K562 (cell line): ENCODE measurements around the gene PHKB. TPM values are rescaled to one million over a fixed set of nuclear protein-coding genes. Genes with fewer than 3 reads are reported as not detected.

Experiments used
- ATF2 ChIP-seq: sonication (generic); formaldehyde crosslinking; IDR thresholded peaks from 2 replicates; pipeline ENCODE4 v1.8.1; 2022; ENCODE audit warnings: missing genetic modification reagents
- BRF2 ChIP-seq: IDR thresholded peaks from 3 replicates; pipeline ENCODE4 v1.6.1; 2011; ENCODE audit warnings: borderline replicate concordance, mild to moderate bottlenecking; ENCODE audit not compliant: insufficient read length, insufficient read depth
- CBX3 ChIP-seq, 2 experiments: IDR thresholded peaks; 1 replicate in 1 of 2; 2 replicates in 1 of 2; pipeline ENCODE4 v1.6.1; 2012; ENCODE audit warnings: inconsistent platforms in 2 of 2, low read length in 2 of 2, borderline replicate concordance in 1 of 2, control low read depth in 1 of 2
- CSDE1 ChIP-seq, 2 experiments: fragments of 450-650 bp; IDR thresholded peaks; 2 replicates each; pipeline ENCODE4 v1.6.1; 2016; ENCODE audit warnings: mild to moderate bottlenecking in 1 of 2
- HDAC6 ChIP-seq: IDR thresholded peaks from 2 replicates; pipeline ENCODE4 v1.6.1; 2012; ENCODE audit warnings: low read depth, mild to moderate bottlenecking, control low read depth, inconsistent platforms, low read length, moderate library complexity
- HIVEP1 ChIP-seq: fragments of 250-450 bp; sonication (Bioruptor Pico); IDR thresholded peaks from 2 replicates; pipeline ENCODE4 v1.4.0; 2020; ENCODE audit warnings: mild to moderate bottlenecking
- HMG20A ChIP-seq: fragments of 450-650 bp; formaldehyde crosslinking; conservative IDR thresholded peaks from 2 replicates; pipeline ENCODE4 v1.4.0; 2020; ENCODE audit warnings: mild to moderate bottlenecking, mixed read lengths
- HOXB6 ChIP-seq: fragments of 250-450 bp; sonication (Bioruptor Pico); IDR thresholded peaks from 2 replicates; pipeline ENCODE4 v1.5.1; 2022; ENCODE audit warnings: mild to moderate bottlenecking, borderline replicate concordance
- KAT2B ChIP-seq: IDR thresholded peaks from one replicate; pipeline ENCODE4 v1.6.1; 2012; ENCODE audit warnings: low read depth, mild to moderate bottlenecking, control low read depth, inconsistent platforms, low read length, moderate library complexity
- MYC ChIP-seq, 2 experiments: fragments of 250-450 bp in 1 of 2; sonication (Bioruptor Pico) in 1 of 2; IDR thresholded peaks; 2 replicates each; pipeline versions ENCODE4 v1.5.1 to v1.6.1; 2012 to 2021; ENCODE audit warnings: low read depth in 2 of 2, borderline replicate concordance in 1 of 2, improper control_type of control experiment in 1 of 2, low read length in 1 of 2, mild to moderate bottlenecking in 1 of 2, moderate library complexity in 1 of 2
- NCOA2 ChIP-seq, 2 experiments: fragments of 450-650 bp; IDR thresholded peaks; 2 replicates each; pipeline ENCODE4 v1.6.1; 2018; ENCODE audit warnings: mild to moderate bottlenecking in 2 of 2, moderate library complexity in 1 of 2; ENCODE audit not compliant: partially characterized antibody in 2 of 2
- NFIX ChIP-seq: fragments of 250-450 bp; sonication (Bioruptor Pico); IDR thresholded peaks from 2 replicates; pipeline ENCODE4 v1.4.0; 2020; ENCODE audit warnings: low read depth, mild to moderate bottlenecking, moderate library complexity
- RHOXF2B ChIP-seq: fragments of 250-450 bp; sonication (Bioruptor Pico); conservative IDR thresholded peaks from 2 replicates; pipeline ENCODE4 v1.5.1; 2021
- SETDB1 ChIP-seq: IDR thresholded peaks from one replicate; pipeline ENCODE4 v1.6.1; 2012; ENCODE audit warnings: low read length, control low read depth, inconsistent platforms
- UBTF ChIP-seq, 2 experiments: IDR thresholded peaks; 2 replicates each; pipeline ENCODE4 v1.6.1; 2012; ENCODE audit warnings: improper control_type of control experiment in 2 of 2, low read depth in 2 of 2, low read length in 2 of 2, borderline replicate concordance in 1 of 2
- YY1 ChIP-seq, 3 experiments: IDR thresholded peaks; 2 replicates each; pipeline ENCODE4 v1.6.1; 2011; ENCODE audit warnings: low read length in 2 of 3, mild to moderate bottlenecking in 2 of 3, moderate library complexity in 2 of 3, borderline replicate concordance in 1 of 3, control low read depth in 1 of 3, low read depth in 1 of 3; ENCODE audit not compliant: insufficient read depth in 3 of 3, insufficient replicate concordance in 2 of 3, control insufficient read depth in 1 of 3, insufficient read length in 1 of 3; ENCODE audit errors: extremely low read depth in 1 of 3
- ZBTB1 ChIP-seq: sonication (generic); formaldehyde crosslinking; IDR thresholded peaks from 2 replicates; pipeline ENCODE4 v1.8.1; 2023; ENCODE audit warnings: missing genetic modification reagents, low read depth, mild to moderate bottlenecking, borderline replicate concordance
- ZFX ChIP-seq: sonication (generic); formaldehyde crosslinking; IDR thresholded peaks from 2 replicates; pipeline ENCODE4 v1.8.0; 2022; ENCODE audit warnings: mild to moderate bottlenecking, missing genetic modification reagents, moderate library complexity
- ZNF507 ChIP-seq: conservative IDR thresholded peaks from 2 replicates; pipeline ENCODE4 v1.6.1; 2017; ENCODE audit warnings: missing genetic modification characterization, missing compliant biosample characterization
- polyA plus RNA-seq, 8 experiments: library from polyadenylated mRNA; depleted of rRNA in 4 of 8; stranded (reverse) in 5 of 8; unstranded in 3 of 8; fragments of >200 nt; fragmentation: Nextera tagmentation in 2 of 8; fragmentation: Illumina TruSeq in 1 of 8; extraction: Ambion mirVana in 2 of 8; extraction: Trizol in 1 of 8; gene quantifications; 2 replicates each; pipeline versions ENCODE4 v1.2.1 to v1.2.3, GENCODE V29; 2011 to 2014; ENCODE audit warnings: inconsistent platforms in 1 of 8, missing spikeins in 1 of 8
- total RNA-seq, 7 experiments: library from RNA; depleted of rRNA in 6 of 7; stranded (reverse); fragments of >200 nt in 6 of 7; fragmentation: Illumina TruSeq in 2 of 7; extraction: Trizol in 2 of 7; gene quantifications; 2 replicates each; pipeline versions ENCODE4 v1.2.1 to v1.2.3, GENCODE V29; 2011 to 2021; ENCODE audit warnings: low replicate concordance in 1 of 7

PHKB gene
- total and polyA plus RNA-seq, 9 of the 15 experiments (the other 6 are each of a cell fraction or from before 2014, with no cell fraction given): 24.7 to 92.3 (median 67.0) TPM

GRCh38 chr16:47460711-47461597 is at the start of gene PHKB, which contains the start of gene ITFG1 (continued):
- no peak for TF ChIP-seq KAT2B
- TF ChIP-seq CBX3 (IDR thresholded peaks at IDR 0.05; ENCODE audit: borderline replicate concordance in 1 of 2, low read length in 2 of 2): no peak
- TF ChIP-seq HOXB6 (CRISPR knock-in tag): no peak
- TF ChIP-seq CSDE1 (IDR thresholded peaks at IDR 0.05): no peak
- no peak for TF ChIP-seq ATF2 (CRISPR knock-in tag)
- no peak for TF ChIP-seq HMG20A (CRISPR knock-in tag)
- no peak for TF ChIP-seq HDAC6
- no peak for TF ChIP-seq RHOXF2B (CRISPR knock-in tag)
- TF ChIP-seq ZFX (CRISPR knock-in tag): peak; percentile 73
- no peak for TF ChIP-seq HIVEP1 (CRISPR knock-in tag)
- TF ChIP-seq ZNF507: no peak
- TF ChIP-seq UBTF (IDR thresholded peaks at IDR 0.05; ENCODE audit: borderline replicate concordance in 1 of 2, low read depth in 2 of 2, low read length in 2 of 2): peak; percentile 81 to 90; a peak in 2 of 4 replicates
- no peak; the same call in 1 of the 2 replicates for TF ChIP-seq MYC (IDR thresholded peaks at IDR 0.05; ENCODE audit: low read depth, low read length)
- no peak for TF ChIP-seq MYC (CRISPR knock-in tag; IDR thresholded peaks at IDR 0.05; ENCODE audit: borderline replicate concordance, low read depth)
- no peak for TF ChIP-seq SETDB1
- 0 out of 2 replicates have a peak, but pooled peaks have one; percentile 32 for TF ChIP-seq ZBTB1 (CRISPR knock-in tag)
- TF ChIP-seq BRF2: no peak
- no peak for TF ChIP-seq NCOA2 (IDR thresholded peaks at IDR 0.05; ENCODE audit: partially characterized antibody in 2 of 2)
- peak; percentile 59 to 81 (median 80) for TF ChIP-seq YY1 (IDR thresholded peaks at IDR 0.05; ENCODE audit: borderline replicate concordance in 1 of 3, control insufficient read depth in 1 of 3, extremely low read depth in 1 of 3, insufficient read depth in 3 of 3, insufficient read length in 1 of 3, insufficient replicate concordance in 2 of 3, low read depth in 1 of 3, low read length in 2 of 3)
- TF ChIP-seq NFIX (CRISPR knock-in tag): no peak
